Parathyroid adenoma (tissue), 2 donors: ENCODE measurements around the gene ANTXR1.

Experiments
- H2AFZ ChIP-seq: fragments of 300-600 bp; sonication (generic); one replicate; pipeline ENCODE4 v1.7.0; 2017; ENCODE audit warnings: antibody characterized with exemption, mild to moderate bottlenecking
- H3K27ac ChIP-seq: fragments of 300-600 bp; sonication (generic); one replicate; pipeline ENCODE4 v1.7.0; 2017
- H3K27me3 ChIP-seq: fragments of 300-600 bp; sonication (generic); one replicate; pipeline ENCODE4 v1.7.0; 2017; ENCODE audit warnings: low read length; ENCODE audit not compliant: control insufficient read depth, insufficient read depth
- H3K36me3 ChIP-seq: fragments of 300-600 bp; sonication (generic); one replicate; pipeline ENCODE4 v1.7.0; 2017; ENCODE audit warnings: low read length; ENCODE audit not compliant: control insufficient read depth, insufficient read depth
- H3K4me1 ChIP-seq: fragments of 300-600 bp; sonication (generic); one replicate; pipeline ENCODE4 v1.7.0; 2017; ENCODE audit warnings: control low read depth
- H3K4me2 ChIP-seq: fragments of 300-600 bp; sonication (generic); one replicate; pipeline ENCODE4 v1.7.0; 2017; ENCODE audit warnings: low read length
- H3K4me3 ChIP-seq: fragments of 300-600 bp; sonication (generic); one replicate; pipeline ENCODE4 v1.7.0; 2017; ENCODE audit warnings: low read depth, low read length
- H3K79me2 ChIP-seq: fragments of 300-600 bp; sonication (generic); one replicate; pipeline ENCODE4 v1.7.0; 2017; ENCODE audit warnings: control low read depth
- H3K9ac ChIP-seq: fragments of 300-600 bp; sonication (generic); one replicate; pipeline ENCODE4 v1.7.0; 2017; ENCODE audit warnings: mild to moderate bottlenecking
- H3K9me3 ChIP-seq: fragments of 300-600 bp; sonication (generic); one replicate; pipeline ENCODE4 v1.7.0; 2017; ENCODE audit warnings: low read length; ENCODE audit not compliant: control insufficient read depth
- CTCF ChIP-seq: fragments of 300-600 bp; sonication (generic); IDR thresholded peaks from one replicate; pipeline ENCODE4 v1.7.0; 2017; ENCODE audit warnings: antibody characterized with exemption, mild to moderate bottlenecking
- donor health status: primary hyperparathyroidism.

Gene ANTXR1

DNA sequence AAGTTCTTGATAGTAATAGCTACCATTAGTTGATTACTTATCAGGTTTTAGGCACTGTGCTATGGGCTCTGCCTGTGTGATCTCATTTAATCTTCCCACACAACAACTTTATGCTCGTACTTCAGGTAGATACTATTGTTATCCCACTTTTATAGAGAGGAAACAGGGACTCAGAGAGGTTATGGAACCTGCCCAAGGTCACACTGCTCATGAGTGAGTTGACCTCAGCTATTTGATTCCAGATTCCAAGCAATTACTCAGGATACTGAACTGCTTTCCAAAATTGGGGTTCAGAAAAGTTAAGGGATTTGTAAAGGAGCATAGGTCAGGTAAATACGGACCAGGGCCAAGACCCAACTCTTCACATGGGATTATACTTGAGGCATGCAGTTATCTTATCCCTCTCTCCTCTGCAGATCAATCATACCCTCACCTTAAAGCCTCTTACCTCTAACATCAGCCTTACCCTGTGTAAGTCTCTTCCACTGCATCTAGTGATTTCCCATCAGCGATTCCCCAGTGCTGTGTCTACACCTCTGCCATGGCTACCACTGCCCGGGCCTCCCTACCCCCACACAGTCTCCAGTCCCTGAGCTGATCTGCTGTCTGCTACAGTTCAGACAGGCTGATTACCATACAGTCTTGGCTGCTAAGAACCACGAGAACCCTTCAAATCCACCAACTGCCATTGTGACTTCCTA, 74.4 kb downstream of the ANTXR1 start:
- no peak overlapping the region for H3K27ac ChIP-seq
- TF ChIP-seq CTCF = no peak
- no peak overlapping the region for H3K4me2 ChIP-seq
- H3K9me3 ChIP-seq = no peaks in the 10 kb centered on the region
- H2AFZ ChIP-seq = no peak overlapping the region
- H3K4me1 ChIP-seq = peaks cover 35% of the 10 kb centered on the region
- H3K9ac ChIP-seq = no peak overlapping the region
- H3K79me2 ChIP-seq = no peaks in the 10 kb centered on the region
- H3K27me3 ChIP-seq = no peaks in the 10 kb centered on the region
- no peaks in the 10 kb centered on the region for H3K36me3 ChIP-seq
- no peak overlapping the region for H3K4me3 ChIP-seq

DNA sequence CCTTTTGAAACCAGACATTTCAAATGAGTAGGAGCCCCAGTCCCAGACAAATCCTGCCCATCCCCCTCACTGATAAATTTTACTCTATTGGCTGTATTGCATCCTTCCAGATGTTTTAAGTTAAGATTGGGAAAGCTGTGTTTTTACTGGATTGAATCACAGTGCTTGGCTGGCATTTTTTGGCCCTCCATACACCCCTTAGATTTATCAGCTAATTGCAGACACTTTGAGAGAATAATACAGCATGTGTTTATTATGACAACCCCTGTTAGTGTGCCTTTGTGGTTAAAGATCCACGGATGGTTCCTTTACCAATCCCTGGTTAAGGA, 74.9 kb downstream of the ANTXR1 start:
- Histone ChIP-seq H3K27ac (no peak overlapping the region), H3K4me3 (no peak overlapping the region), H3K36me3 (no peaks in the 10 kb centered on the region), H3K9ac (no peak overlapping the region), H3K4me2 (no peak overlapping the region), H3K9me3 (no peaks in the 10 kb centered on the region), H3K4me1 (peaks cover 31% of the 10 kb centered on the region), H3K27me3 (no peaks in the 10 kb centered on the region), H2AFZ (no peak overlapping the region), H3K79me2 (no peaks in the 10 kb centered on the region)
- no peak for TF ChIP-seq CTCF

DNA sequence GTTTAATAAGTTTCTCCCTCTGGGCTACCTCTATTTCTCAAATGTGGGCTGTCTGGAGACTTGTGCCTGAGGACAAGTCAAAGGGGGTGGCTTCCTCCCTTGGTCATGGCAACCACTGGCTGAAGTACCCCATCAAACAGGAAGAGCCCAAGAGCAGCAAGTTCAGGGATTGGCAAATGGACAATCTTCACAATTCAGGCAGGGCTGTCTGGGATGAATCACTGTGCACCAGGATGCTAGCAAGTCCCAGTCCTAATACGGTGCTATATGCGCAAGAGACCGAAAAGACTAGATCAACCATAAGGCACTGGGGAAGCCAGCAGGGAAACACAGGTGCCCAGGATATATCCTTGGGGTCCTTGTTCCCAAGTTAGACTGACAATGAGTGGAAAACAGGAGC, 75.5 kb downstream of the ANTXR1 start:
- no peak for TF ChIP-seq CTCF
- H3K4me1 ChIP-seq = peaks cover 25% of the 10 kb centered on the region
- no peak overlapping the region for H3K4me2 ChIP-seq
- no peaks in the 10 kb centered on the region for H3K79me2 ChIP-seq
- H3K27me3 ChIP-seq = no peaks in the 10 kb centered on the region
- no peak overlapping the region for H3K4me3 ChIP-seq
- no peak overlapping the region for H3K27ac ChIP-seq
- no peak overlapping the region for H3K9ac ChIP-seq
- no peaks in the 10 kb centered on the region for H3K9me3 ChIP-seq
- no peak overlapping the region for H2AFZ ChIP-seq
- no peaks in the 10 kb centered on the region for H3K36me3 ChIP-seq

- no peak overlapping the region for H3K4me3 ChIP-seq
- H3K9ac ChIP-seq = no peak overlapping the region
- no peak overlapping the region for H3K4me2 ChIP-seq
- no peak for TF ChIP-seq CTCF
- peaks cover 17% of the 10 kb centered on the region for H3K4me1 ChIP-seq
- no peaks in the 10 kb centered on the region for H3K79me2 ChIP-seq
- H2AFZ ChIP-seq = no peak overlapping the region
- no peaks in the 10 kb centered on the region for H3K36me3 ChIP-seq
- no peaks in the 10 kb centered on the region for H3K27me3 ChIP-seq
- no peak overlapping the region for H3K27ac ChIP-seq
- no peaks in the 10 kb centered on the region for H3K9me3 ChIP-seq
These were observed 76.3 kb downstream of the ANTXR1 start for GRCh38 chr2:69089266-69089665.

GRCh38 chr2:69089998-69090397, 77.0 kb downstream of the ANTXR1 start:
- H3K79me2 ChIP-seq = no peaks in the 10 kb centered on the region
- peaks cover 16% of the 10 kb centered on the region for H3K4me1 ChIP-seq
- H3K4me2 ChIP-seq = no peak overlapping the region
- no peaks in the 10 kb centered on the region for H3K9me3 ChIP-seq
- TF ChIP-seq CTCF = no peak
- no peak overlapping the region for H3K27ac ChIP-seq
- H3K4me3 ChIP-seq = no peak overlapping the region
- H3K36me3 ChIP-seq = no peaks in the 10 kb centered on the region
- no peak overlapping the region for H2AFZ ChIP-seq
- H3K27me3 ChIP-seq = no peaks in the 10 kb centered on the region
- no peak overlapping the region for H3K9ac ChIP-seq
